K562 (cell line): ENCODE results near the gene ANKRD36B.
"Not testable (repeated sequence)": the region's sequence is repeated elsewhere in the genome, so short reads cannot be mapped to it uniquely, and the experiment has no call there.

Experiments
- JUNB ChIP-seq: fragments of 450-650 bp; formaldehyde crosslinking; conservative IDR thresholded peaks from 2 replicates; pipeline ENCODE4 v1.4.0; 2020; ENCODE audit warnings: mild to moderate bottlenecking
- OTX1 ChIP-seq: fragments of 450-650 bp; formaldehyde crosslinking; IDR thresholded peaks from 2 replicates; pipeline ENCODE4 v1.4.0; 2022; ENCODE audit warnings: mild to moderate bottlenecking
- ZNF274 ChIP-seq: IDR thresholded peaks from 2 replicates; pipeline ENCODE4 v1.6.1; 2011; ENCODE audit warnings: low read depth, mild to moderate bottlenecking, low read length, moderate library complexity, borderline replicate concordance
- TF ChIP-seq, protein P1 (sequence below), 3 experiments: IDR thresholded peaks in 2 of 3; conservative IDR thresholded peaks in 1 of 3; 2 replicates each; pipeline ENCODE4 v1.5.1; 2011 to 2012; ENCODE audit warnings: low read length in 3 of 3, mild to moderate bottlenecking in 3 of 3, control low read depth in 2 of 3, improper control_type of control experiment in 1 of 3, inconsistent platforms in 1 of 3, low read depth in 1 of 3, mixed read lengths in 1 of 3, moderate library complexity in 1 of 3; ENCODE audit not compliant: insufficient read depth in 2 of 3
- TF ChIP-seq, protein P2 (sequence below): fragments of 450-650 bp; IDR thresholded peaks from 2 replicates; pipeline ENCODE4 v1.6.1; 2017; ENCODE audit warnings: antibody characterized with exemption
- TF ChIP-seq, protein P3 (sequence below): conservative IDR thresholded peaks from 2 replicates; pipeline ENCODE4 v1.6.1; 2011; ENCODE audit warnings: low read depth, mild to moderate bottlenecking, low read length; ENCODE audit not compliant: control insufficient read depth
- TF ChIP-seq, protein P4 (sequence below): sonication (generic); formaldehyde crosslinking; IDR thresholded peaks from 2 replicates; pipeline ENCODE4 v1.8.1; 2022; ENCODE audit warnings: missing genetic modification reagents

DNA sequence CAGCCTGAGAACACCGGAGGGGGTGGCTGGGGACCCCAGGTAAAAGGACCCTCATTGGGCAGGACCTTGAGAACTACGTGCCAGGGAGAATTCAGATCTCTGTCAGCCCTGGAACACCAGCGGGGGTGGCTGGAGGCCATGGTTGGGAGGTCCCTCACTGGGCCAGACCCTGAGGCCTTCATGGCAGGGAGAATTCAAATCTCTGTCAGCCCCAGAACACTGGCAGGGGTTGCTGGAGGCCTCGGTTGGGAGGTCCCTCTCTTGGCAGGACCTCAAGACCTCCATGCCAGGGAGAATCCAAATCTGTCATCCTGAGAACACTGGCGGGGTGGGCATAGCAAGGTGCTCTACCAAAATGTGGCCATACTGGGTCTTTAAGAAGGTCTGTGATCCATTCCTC lies 99.5 kb downstream of the ANKRD36B start:
- TF ChIP-seq, protein P1, sequence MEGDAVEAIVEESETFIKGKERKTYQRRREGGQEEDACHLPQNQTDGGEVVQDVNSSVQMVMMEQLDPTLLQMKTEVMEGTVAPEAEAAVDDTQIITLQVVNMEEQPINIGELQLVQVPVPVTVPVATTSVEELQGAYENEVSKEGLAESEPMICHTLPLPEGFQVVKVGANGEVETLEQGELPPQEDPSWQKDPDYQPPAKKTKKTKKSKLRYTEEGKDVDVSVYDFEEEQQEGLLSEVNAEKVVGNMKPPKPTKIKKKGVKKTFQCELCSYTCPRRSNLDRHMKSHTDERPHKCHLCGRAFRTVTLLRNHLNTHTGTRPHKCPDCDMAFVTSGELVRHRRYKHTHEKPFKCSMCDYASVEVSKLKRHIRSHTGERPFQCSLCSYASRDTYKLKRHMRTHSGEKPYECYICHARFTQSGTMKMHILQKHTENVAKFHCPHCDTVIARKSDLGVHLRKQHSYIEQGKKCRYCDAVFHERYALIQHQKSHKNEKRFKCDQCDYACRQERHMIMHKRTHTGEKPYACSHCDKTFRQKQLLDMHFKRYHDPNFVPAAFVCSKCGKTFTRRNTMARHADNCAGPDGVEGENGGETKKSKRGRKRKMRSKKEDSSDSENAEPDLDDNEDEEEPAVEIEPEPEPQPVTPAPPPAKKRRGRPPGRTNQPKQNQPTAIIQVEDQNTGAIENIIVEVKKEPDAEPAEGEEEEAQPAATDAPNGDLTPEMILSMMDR (IDR thresholded peaks at IDR 0.05 in 2 of 3, conservative IDR thresholded peaks at IDR 0.05 in 1 of 3; ENCODE audit: insufficient read depth in 2 of 3, low read depth in 1 of 3, low read length in 3 of 3) = not testable (repeated sequence)
- TF ChIP-seq, protein P2, sequence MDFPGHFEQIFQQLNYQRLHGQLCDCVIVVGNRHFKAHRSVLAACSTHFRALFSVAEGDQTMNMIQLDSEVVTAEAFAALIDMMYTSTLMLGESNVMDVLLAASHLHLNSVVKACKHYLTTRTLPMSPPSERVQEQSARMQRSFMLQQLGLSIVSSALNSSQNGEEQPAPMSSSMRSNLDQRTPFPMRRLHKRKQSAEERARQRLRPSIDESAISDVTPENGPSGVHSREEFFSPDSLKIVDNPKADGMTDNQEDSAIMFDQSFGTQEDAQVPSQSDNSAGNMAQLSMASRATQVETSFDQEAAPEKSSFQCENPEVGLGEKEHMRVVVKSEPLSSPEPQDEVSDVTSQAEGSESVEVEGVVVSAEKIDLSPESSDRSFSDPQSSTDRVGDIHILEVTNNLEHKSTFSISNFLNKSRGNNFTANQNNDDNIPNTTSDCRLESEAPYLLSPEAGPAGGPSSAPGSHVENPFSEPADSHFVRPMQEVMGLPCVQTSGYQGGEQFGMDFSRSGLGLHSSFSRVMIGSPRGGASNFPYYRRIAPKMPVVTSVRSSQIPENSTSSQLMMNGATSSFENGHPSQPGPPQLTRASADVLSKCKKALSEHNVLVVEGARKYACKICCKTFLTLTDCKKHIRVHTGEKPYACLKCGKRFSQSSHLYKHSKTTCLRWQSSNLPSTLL = not testable (repeated sequence)
- TF ChIP-seq, protein P3, sequence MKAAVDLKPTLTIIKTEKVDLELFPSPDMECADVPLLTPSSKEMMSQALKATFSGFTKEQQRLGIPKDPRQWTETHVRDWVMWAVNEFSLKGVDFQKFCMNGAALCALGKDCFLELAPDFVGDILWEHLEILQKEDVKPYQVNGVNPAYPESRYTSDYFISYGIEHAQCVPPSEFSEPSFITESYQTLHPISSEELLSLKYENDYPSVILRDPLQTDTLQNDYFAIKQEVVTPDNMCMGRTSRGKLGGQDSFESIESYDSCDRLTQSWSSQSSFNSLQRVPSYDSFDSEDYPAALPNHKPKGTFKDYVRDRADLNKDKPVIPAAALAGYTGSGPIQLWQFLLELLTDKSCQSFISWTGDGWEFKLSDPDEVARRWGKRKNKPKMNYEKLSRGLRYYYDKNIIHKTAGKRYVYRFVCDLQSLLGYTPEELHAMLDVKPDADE = not testable (repeated sequence)
- TF ChIP-seq, protein P4, sequence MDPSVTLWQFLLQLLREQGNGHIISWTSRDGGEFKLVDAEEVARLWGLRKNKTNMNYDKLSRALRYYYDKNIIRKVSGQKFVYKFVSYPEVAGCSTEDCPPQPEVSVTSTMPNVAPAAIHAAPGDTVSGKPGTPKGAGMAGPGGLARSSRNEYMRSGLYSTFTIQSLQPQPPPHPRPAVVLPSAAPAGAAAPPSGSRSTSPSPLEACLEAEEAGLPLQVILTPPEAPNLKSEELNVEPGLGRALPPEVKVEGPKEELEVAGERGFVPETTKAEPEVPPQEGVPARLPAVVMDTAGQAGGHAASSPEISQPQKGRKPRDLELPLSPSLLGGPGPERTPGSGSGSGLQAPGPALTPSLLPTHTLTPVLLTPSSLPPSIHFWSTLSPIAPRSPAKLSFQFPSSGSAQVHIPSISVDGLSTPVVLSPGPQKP (CRISPR knock-in tag) = not testable (repeated sequence)
- TF ChIP-seq OTX1 (CRISPR knock-in tag); ZNF274; JUNB (CRISPR knock-in tag): not testable (repeated sequence)
